Trophoblast cell (in vitro differentiated cells and primary cell): ENCODE results near the gene GRM5.

ENCODE experiments used
- DNase-seq, 2 donors: peaks; one replicate each; pipeline ENCODE4 v3.0.0-alpha.2; 2016
- H2AFZ ChIP-seq: 2 replicates; pipeline ENCODE4 v1.6.1; 2013; ENCODE audit warnings: low read length, moderate library complexity, mild to moderate bottlenecking; ENCODE audit not compliant: insufficient read depth, poor library complexity
- H2AK5ac ChIP-seq: 2 replicates; pipeline ENCODE4 v1.6.1; 2013; ENCODE audit warnings: mild to moderate bottlenecking, low read length
- H2BK120ac ChIP-seq: 2 replicates; pipeline ENCODE4 v1.6.1; 2013; ENCODE audit warnings: low read length, mild to moderate bottlenecking, moderate library complexity; ENCODE audit not compliant: insufficient read depth, poor library complexity
- H2BK12ac ChIP-seq: 2 replicates; pipeline ENCODE4 v1.6.1; 2013; ENCODE audit warnings: mild to moderate bottlenecking, low read length, moderate library complexity
- H2BK5ac ChIP-seq: 2 replicates; pipeline ENCODE4 v1.6.1; 2013; ENCODE audit warnings: low read length, low read depth, moderate library complexity, mild to moderate bottlenecking; ENCODE audit not compliant: poor library complexity
- H3K14ac ChIP-seq: 2 replicates; pipeline ENCODE4 v1.6.1; 2013; ENCODE audit warnings: mild to moderate bottlenecking, low read length
- H3K18ac ChIP-seq: 2 replicates; pipeline ENCODE4 v1.6.1; 2013; ENCODE audit warnings: mild to moderate bottlenecking, low read length
- H3K23ac ChIP-seq: 2 replicates; pipeline ENCODE4 v1.6.1; 2013; ENCODE audit warnings: low read length
- H3K27ac ChIP-seq: 2 replicates; pipeline ENCODE4 v1.5.1; 2013; ENCODE audit warnings: low read depth, mild to moderate bottlenecking, inconsistent platforms, low read length, moderate library complexity
- H3K27me3 ChIP-seq: 2 replicates; pipeline ENCODE4 v1.6.1; 2013; ENCODE audit warnings: inconsistent platforms, mild to moderate bottlenecking, low read length, moderate library complexity; ENCODE audit not compliant: insufficient read depth
- H3K36me3 ChIP-seq, 2 experiments: 1 replicate in 1 of 2; 2 replicates in 1 of 2; pipeline ENCODE4 v1.6.1; 2013; ENCODE audit warnings: low read length in 2 of 2, mild to moderate bottlenecking in 2 of 2, moderate library complexity in 1 of 2; ENCODE audit not compliant: insufficient read depth in 2 of 2, control insufficient read depth in 1 of 2
- H3K4ac ChIP-seq: 2 replicates; pipeline ENCODE4 v1.6.1; 2013; ENCODE audit warnings: low read depth, mild to moderate bottlenecking, low read length, moderate library complexity
- H3K4me1 ChIP-seq, 2 experiments: 1 replicate in 1 of 2; 2 replicates in 1 of 2; pipeline ENCODE4 v1.6.1; 2013; ENCODE audit warnings: low read length in 2 of 2, mild to moderate bottlenecking in 2 of 2, moderate library complexity in 1 of 2; ENCODE audit not compliant: insufficient read depth in 2 of 2, control insufficient read depth in 1 of 2
- H3K4me2 ChIP-seq: 2 replicates; pipeline ENCODE4 v1.6.1; 2013; ENCODE audit warnings: inconsistent platforms, mild to moderate bottlenecking, low read length, moderate library complexity
- H3K4me3 ChIP-seq: 2 replicates; pipeline ENCODE4 v1.5.1; 2013; ENCODE audit warnings: mild to moderate bottlenecking, low read depth, low read length, inconsistent platforms
- H3K79me1 ChIP-seq: one replicate; pipeline ENCODE4 v1.6.1; 2013; ENCODE audit warnings: low read length
- H3K79me2 ChIP-seq: 2 replicates; pipeline ENCODE4 v1.6.1; 2013; ENCODE audit warnings: low read length, mild to moderate bottlenecking; ENCODE audit not compliant: control insufficient read depth, insufficient read depth, poor library complexity
- H3K9ac ChIP-seq: 2 replicates; pipeline ENCODE4 v1.6.1; 2013; ENCODE audit warnings: mild to moderate bottlenecking, low read length
- H3K9me3 ChIP-seq: 2 replicates; pipeline ENCODE4 v1.6.1; 2013; ENCODE audit warnings: low read depth, mild to moderate bottlenecking, control low read depth, inconsistent platforms, low read length; ENCODE audit not compliant: insufficient read depth
- H4K12ac ChIP-seq: 2 replicates; pipeline ENCODE4 v1.6.1; 2013; ENCODE audit warnings: low read depth, mild to moderate bottlenecking, low read length, moderate library complexity
- H4K8ac ChIP-seq: 2 replicates; pipeline ENCODE4 v1.6.1; 2013; ENCODE audit warnings: low read depth, mild to moderate bottlenecking, low read length, moderate library complexity
- H4K91ac ChIP-seq: one replicate; pipeline ENCODE4 v1.6.1; 2013; ENCODE audit warnings: low read depth, mild to moderate bottlenecking, low read length, moderate library complexity
- WGBS: extraction: QIAGEN DNeasy Blood & Tissue Kit; methylation state at CpG from one replicate; pipeline ENCODE4 v1.1.7; 2013; ENCODE audit warnings: missing lambda C conversion rate; ENCODE audit not compliant: insufficient read length, insufficient coverage; ENCODE audit errors: extremely low coverage; 5-methylcytosine and 5-hydroxymethylcytosine counted together

Gene GRM5

DNA sequence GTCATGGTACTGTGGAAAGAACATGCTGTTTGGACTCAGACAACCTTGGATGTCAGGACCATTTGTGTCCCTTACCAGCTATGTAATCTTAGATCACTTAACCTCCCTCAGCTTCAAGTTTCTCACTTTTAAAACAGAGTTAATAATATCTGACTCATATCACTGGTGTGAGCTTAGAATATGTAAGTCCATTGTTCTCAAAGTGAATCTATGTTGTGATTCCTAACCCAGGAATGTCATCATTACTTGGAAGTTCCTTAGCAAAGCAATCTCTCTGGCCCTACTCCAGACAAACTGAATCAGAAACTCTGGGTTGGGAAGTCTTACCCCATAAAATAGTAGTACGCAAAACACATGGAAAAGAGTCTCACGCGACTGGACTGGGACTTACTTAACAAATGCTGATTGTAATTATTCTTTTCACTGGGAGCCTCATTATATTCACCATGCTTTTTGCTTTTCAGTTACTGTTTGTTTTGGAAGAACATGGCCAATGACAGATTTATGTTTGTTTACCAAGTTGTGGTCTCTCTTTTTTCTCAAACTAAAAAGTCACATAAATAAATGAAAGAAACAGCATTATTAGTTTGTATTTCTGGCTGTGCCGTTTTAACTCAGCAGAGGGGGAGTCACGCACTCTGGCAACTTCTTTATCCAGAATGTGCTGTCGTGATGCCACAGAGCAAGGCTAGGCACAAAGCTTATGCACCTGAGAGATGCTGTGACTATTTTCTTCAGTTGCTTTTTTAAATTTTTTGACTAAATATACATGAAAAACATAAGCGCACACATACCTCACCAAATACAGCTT lies 510.6 kb downstream of the GRM5 start:
- Histone ChIP-seq H2AK5ac (no peak overlapping the region), H3K79me1 (no peaks in the 10 kb centered on the region), H3K23ac (no peak overlapping the region), H3K79me2 (no peaks in the 10 kb centered on the region), H3K9ac (no peak overlapping the region), H3K14ac (no peak overlapping the region), H3K4ac (no peak overlapping the region), H3K4me3 (no peak overlapping the region), H2BK120ac (no peak overlapping the region), H2BK12ac (no peak overlapping the region), H3K27me3 (no peaks in the 10 kb centered on the region), H4K12ac (no peak overlapping the region), H2AFZ (no peak overlapping the region), H3K4me2 (no peak overlapping the region), H3K18ac (no peak overlapping the region), H4K91ac (no peak overlapping the region), H3K9me3 (no peaks in the 10 kb centered on the region), H4K8ac (no peak overlapping the region), H3K4me1 (no peaks in the 10 kb centered on the region), H2BK5ac (no peak overlapping the region), H3K27ac (no peak overlapping the region), H3K36me3 (no peaks in the 10 kb centered on the region)
- WGBS, result no CpG with 5 or more reads among the region's 7 CpGs
- DNase-seq, result peak in 1 of 2 donors; percentile 12

- DNase-seq, result no peak
- no peak overlapping the region for H2AFZ ChIP-seq
- H3K18ac ChIP-seq, result no peak overlapping the region
- no peak overlapping the region for H2BK120ac ChIP-seq
- no peak overlapping the region for H3K27ac ChIP-seq
- H4K12ac ChIP-seq, result no peak overlapping the region
- no peak overlapping the region for H3K4me2 ChIP-seq
- H3K14ac ChIP-seq, result no peak overlapping the region
- H3K27me3 ChIP-seq, result no peaks in the 10 kb centered on the region
- no peak overlapping the region for H2BK5ac ChIP-seq
- H3K4me1 ChIP-seq, result no peaks in the 10 kb centered on the region
- H3K4me3 ChIP-seq, result no peak overlapping the region
- H4K8ac ChIP-seq, result no peak overlapping the region
- no peaks in the 10 kb centered on the region for H3K36me3 ChIP-seq
- no peak overlapping the region for H3K9ac ChIP-seq
- H2AK5ac ChIP-seq, result no peak overlapping the region
- no peak overlapping the region for H3K4ac ChIP-seq
- H3K9me3 ChIP-seq, result no peaks in the 10 kb centered on the region
- no peak overlapping the region for H3K23ac ChIP-seq
- H4K91ac ChIP-seq, result no peak overlapping the region
- no peak overlapping the region for H2BK12ac ChIP-seq
- H3K79me2 ChIP-seq, result no peaks in the 10 kb centered on the region
- no peaks in the 10 kb centered on the region for H3K79me1 ChIP-seq
- WGBS, result no CpG with 5 or more reads among the region's 2 CpGs
Observed at GRCh38 chr11:88553204-88553603, 512.6 kb downstream of the GRM5 start.

GRCh38 chr11:88552379-88553062 lies 513.3 kb downstream of the GRM5 start:
- Histone ChIP-seq H4K8ac (no peak overlapping the region), H3K36me3 (no peaks in the 10 kb centered on the region), H3K27ac (no peak overlapping the region), H3K9me3 (no peaks in the 10 kb centered on the region), H3K27me3 (no peaks in the 10 kb centered on the region), H2AFZ (no peak overlapping the region), H3K23ac (no peak overlapping the region), H2BK12ac (no peak overlapping the region), H3K9ac (no peak overlapping the region), H3K14ac (no peak overlapping the region), H3K4me3 (no peak overlapping the region), H2BK5ac (no peak overlapping the region), H2BK120ac (no peak overlapping the region), H3K4ac (no peak overlapping the region), H2AK5ac (no peak overlapping the region), H3K4me1 (no peaks in the 10 kb centered on the region), H3K18ac (no peak overlapping the region), H3K79me2 (no peaks in the 10 kb centered on the region), H4K12ac (no peak overlapping the region), H3K79me1 (no peaks in the 10 kb centered on the region), H4K91ac (no peak overlapping the region), H3K4me2 (no peak overlapping the region)
- no CpG with 5 or more reads among the region's 3 CpGs for WGBS
- peak; percentile 33 to 71 for DNase-seq

GRCh38 chr11:88544656-88545280 lies 521.0 kb downstream of the GRM5 start:
- Histone ChIP-seq H3K14ac (no peak overlapping the region), H3K36me3 (no peaks in the 10 kb centered on the region), H2AFZ (no peak overlapping the region), H3K4me2 (no peak overlapping the region), H4K12ac (no peak overlapping the region), H2BK120ac (no peak overlapping the region), H3K79me1 (no peaks in the 10 kb centered on the region), H4K91ac (no peak overlapping the region), H3K9me3 (no peaks in the 10 kb centered on the region), H3K27me3 (no peaks in the 10 kb centered on the region), H3K4ac (no peak overlapping the region), H3K4me1 (no peaks in the 10 kb centered on the region), H3K9ac (no peak overlapping the region), H3K23ac (no peak overlapping the region), H2AK5ac (no peak overlapping the region), H3K79me2 (no peaks in the 10 kb centered on the region), H4K8ac (no peak overlapping the region), H2BK5ac (no peak overlapping the region), H3K27ac (no peak overlapping the region), H3K4me3 (no peak overlapping the region), H3K18ac (no peak overlapping the region), H2BK12ac (no peak overlapping the region)
- no CpG with 5 or more reads among the region's 3 CpGs for WGBS
- no peak for DNase-seq
